Neuronal stem cell (in vitro differentiated cells): ENCODE data around the gene IGFBP2.

Experiments
- DNase-seq: peaks from one replicate; pipeline ENCODE4 v3.0.0-alpha.2; 2013; ENCODE audit warnings: low spot score
- H2AFZ ChIP-seq: one replicate; pipeline ENCODE4 v1.6.1; 2013; ENCODE audit warnings: mild to moderate bottlenecking, low read length, inconsistent platforms
- H2AK5ac ChIP-seq: 2 replicates; pipeline ENCODE4 v1.6.1; 2013; ENCODE audit warnings: low read depth, mild to moderate bottlenecking, inconsistent platforms, low read length, moderate library complexity, mixed read lengths
- H2BK120ac ChIP-seq: 2 replicates; pipeline ENCODE4 v1.6.1; 2013; ENCODE audit warnings: low read depth, mild to moderate bottlenecking, inconsistent platforms, low read length, moderate library complexity, mixed read lengths
- H2BK12ac ChIP-seq: one replicate; pipeline ENCODE4 v1.6.1; 2013; ENCODE audit warnings: low read length, inconsistent platforms
- H2BK15ac ChIP-seq: 2 replicates; pipeline ENCODE4 v1.6.1; 2013; ENCODE audit warnings: mild to moderate bottlenecking, low read length, inconsistent platforms, mixed read lengths
- H2BK5ac ChIP-seq: one replicate; pipeline ENCODE4 v1.6.1; 2013; ENCODE audit warnings: inconsistent platforms, mild to moderate bottlenecking, low read length, moderate library complexity
- H3K14ac ChIP-seq: one replicate; pipeline ENCODE4 v1.6.1; 2013; ENCODE audit warnings: low read length, inconsistent platforms
- H3K18ac ChIP-seq: 2 replicates; pipeline ENCODE4 v1.6.1; 2013; ENCODE audit warnings: low read length, inconsistent platforms
- H3K23ac ChIP-seq: 2 replicates; pipeline ENCODE4 v1.6.1; 2013; ENCODE audit warnings: low read depth, mild to moderate bottlenecking, mixed read lengths, low read length, inconsistent platforms; ENCODE audit not compliant: poor library complexity
- H3K27ac ChIP-seq: replicated peaks from 3 replicates; pipeline ENCODE4 v1.5.1; 2013; ENCODE audit warnings: low read length, inconsistent platforms
- H3K27me3 ChIP-seq, 3 experiments: 2 replicates each; pipeline ENCODE4 v1.6.1; 2013; ENCODE audit warnings: low read length in 3 of 3, mild to moderate bottlenecking in 2 of 3, inconsistent platforms in 1 of 3, low read depth in 1 of 3, mixed read lengths in 1 of 3, moderate library complexity in 1 of 3; ENCODE audit not compliant: control insufficient read depth in 3 of 3, insufficient read depth in 3 of 3
- H3K36me3 ChIP-seq, 2 donors: replicated peaks in 1 of 2; 2 replicates each; pipeline ENCODE4 v1.6.1; 2013; ENCODE audit warnings: low read length in 2 of 2; ENCODE audit not compliant: control insufficient read depth in 2 of 2, insufficient read depth in 2 of 2
- H3K4ac ChIP-seq: 2 replicates; pipeline ENCODE4 v1.6.1; 2013; ENCODE audit warnings: inconsistent platforms, mild to moderate bottlenecking, low read length, moderate library complexity
- H3K4me1 ChIP-seq, 2 donors: 1 replicate in 1 of 2; 2 replicates in 1 of 2; pipeline ENCODE4 v1.6.1; 2013; ENCODE audit warnings: low read length in 2 of 2, low read depth in 1 of 2; ENCODE audit not compliant: control insufficient read depth in 2 of 2, insufficient read depth in 1 of 2
- H3K4me2 ChIP-seq: one replicate; pipeline ENCODE4 v1.6.1; 2013; ENCODE audit warnings: mild to moderate bottlenecking, low read length, inconsistent platforms; ENCODE audit not compliant: insufficient read depth, poor library complexity, severe bottlenecking
- H3K4me3 ChIP-seq, 2 donors: 2 replicates each; pipeline ENCODE4 v1.5.1; 2013; ENCODE audit warnings: low read length in 2 of 2, mild to moderate bottlenecking in 2 of 2, inconsistent platforms in 1 of 2, moderate library complexity in 1 of 2
- H3K79me1 ChIP-seq: one replicate; pipeline ENCODE4 v1.6.1; 2013; ENCODE audit warnings: low read depth, mild to moderate bottlenecking, inconsistent platforms, low read length, moderate library complexity
- H3K9ac ChIP-seq: one replicate; pipeline ENCODE4 v1.6.1; 2013; ENCODE audit warnings: mild to moderate bottlenecking, low read depth, low read length, inconsistent platforms; ENCODE audit not compliant: poor library complexity
- H3K9me3 ChIP-seq, 2 donors: replicated peaks in 1 of 2; 2 replicates each; pipeline versions ENCODE3 to v1.6.1; 2013; ENCODE audit warnings: low read length in 2 of 2, mild to moderate bottlenecking in 2 of 2, inconsistent platforms in 1 of 2, low read depth in 1 of 2, mixed read lengths in 1 of 2, moderate library complexity in 1 of 2; ENCODE audit not compliant: control insufficient read depth in 2 of 2, insufficient read depth in 1 of 2
- H4K8ac ChIP-seq: one replicate; pipeline ENCODE4 v1.6.1; 2013; ENCODE audit warnings: low read depth, mild to moderate bottlenecking, inconsistent platforms, low read length, moderate library complexity
- H4K91ac ChIP-seq: one replicate; pipeline ENCODE4 v1.6.1; 2013; ENCODE audit warnings: low read length, low read depth, mild to moderate bottlenecking, inconsistent platforms; ENCODE audit not compliant: poor library complexity
- WGBS, 2 donors: extraction: QIAGEN DNeasy Blood & Tissue Kit; methylation state at CpG; one replicate each; pipeline ENCODE4 v1.1.7; 2013; ENCODE audit warnings: missing lambda C conversion rate in 2 of 2, mixed read lengths in 1 of 2; ENCODE audit not compliant: insufficient read length in 2 of 2, insufficient replicate concordance in 1 of 2; ENCODE audit errors: extremely low coverage in 2 of 2; 5-methylcytosine and 5-hydroxymethylcytosine counted together

Gene IGFBP2

GRCh38 chr2:216652566-216652965, 19.3 kb downstream of the IGFBP2 start:
- no peak overlapping the region for H2BK120ac ChIP-seq
- no peaks in the 10 kb centered on the region for H3K27me3 ChIP-seq
- no peak overlapping the region for H3K23ac ChIP-seq
- peaks cover 9 to 90% of the 10 kb centered on the region in 2 donors for H3K36me3 ChIP-seq
- H3K27ac ChIP-seq: no peak overlapping the region
- no peak overlapping the region for H3K4ac ChIP-seq
- no peak overlapping the region for H2BK12ac ChIP-seq
- DNase-seq: no peak
- H2AFZ ChIP-seq: no peak overlapping the region
- H3K9me3 ChIP-seq: peaks cover 0 to 5% of the 10 kb centered on the region in 2 donors
- no peak overlapping the region for H3K14ac ChIP-seq
- no peak overlapping the region for H2AK5ac ChIP-seq
- no peak overlapping the region for H4K91ac ChIP-seq
- H3K9ac ChIP-seq: no peak overlapping the region
- no CpG with 5 or more reads among the region's 4 CpGs for whole genome bisulfite sequencing, 2 donors
- no peak overlapping the region for H3K18ac ChIP-seq
- peaks cover 12% of the 10 kb centered on the region for H3K79me1 ChIP-seq
- no peak overlapping the region for H2BK15ac ChIP-seq
- H3K4me1 ChIP-seq: peaks cover 25 to 28% of the 10 kb centered on the region in 2 donors
- no peak overlapping the region for H3K4me2 ChIP-seq
- no peak overlapping the region for H3K4me3 ChIP-seq
- H4K8ac ChIP-seq: no peak overlapping the region
- H2BK5ac ChIP-seq: no peak overlapping the region

- Histone ChIP-seq H2BK12ac (no peak overlapping the region), H3K23ac (no peak overlapping the region)
- no peak for DNase-seq
Observed at GRCh38 chr2:216653093-216653799, 20.0 kb downstream of the IGFBP2 start.

GRCh38 chr2:216653931-216654365, 20.7 kb downstream of the IGFBP2 start:
- H3K23ac ChIP-seq: no peak overlapping the region
- no peak overlapping the region for H4K8ac ChIP-seq
- no peak overlapping the region for H2BK15ac ChIP-seq
- no peak for DNase-seq
- no peak overlapping the region for H3K18ac ChIP-seq
- H2BK5ac ChIP-seq: no peak overlapping the region
- H2BK12ac ChIP-seq: no peak overlapping the region
- no peaks in the 10 kb centered on the region for H3K9me3 ChIP-seq
- peaks cover 15% of the 10 kb centered on the region for H3K79me1 ChIP-seq
- no peak overlapping the region for H3K14ac ChIP-seq
- H2AFZ ChIP-seq: no peak overlapping the region
- no peak overlapping the region for H2AK5ac ChIP-seq
- H3K27me3 ChIP-seq: no peaks in the 10 kb centered on the region
- peaks cover 25 to 30% of the 10 kb centered on the region in 2 donors for H3K4me1 ChIP-seq
- H3K27ac ChIP-seq: no peak overlapping the region
- H3K4ac ChIP-seq: no peak overlapping the region
- no peak overlapping the region for H2BK120ac ChIP-seq
- H4K91ac ChIP-seq: no peak overlapping the region
- no CpG with 5 or more reads among the region's 2 CpGs for WGBS, 2 donors
- H3K4me3 ChIP-seq: no peak overlapping the region
- no peak overlapping the region for H3K9ac ChIP-seq
- peaks cover 8 to 90% of the 10 kb centered on the region in 2 donors for H3K36me3 ChIP-seq
- H3K4me2 ChIP-seq: no peak overlapping the region

More at GRCh38 chr2:216653093-216653799, 20.0 kb downstream of the IGFBP2 start:
- H3K18ac ChIP-seq: no peak overlapping the region
- no peaks in the 10 kb centered on the region for H3K27me3 ChIP-seq
- H3K9me3 ChIP-seq: peaks cover 0 to 1% of the 10 kb centered on the region in 2 donors
- H3K4me1 ChIP-seq: peaks cover 25 to 29% of the 10 kb centered on the region in 2 donors
- H3K4me2 ChIP-seq: no peak overlapping the region
- H2AK5ac ChIP-seq: no peak overlapping the region
- H4K8ac ChIP-seq: no peak overlapping the region
- WGBS, 2 donors: no CpG with 5 or more reads among the region's 4 CpGs
- H3K9ac ChIP-seq: no peak overlapping the region
- H3K14ac ChIP-seq: no peak overlapping the region
- no peak overlapping the region for H2BK5ac ChIP-seq
- no peak overlapping the region for H2BK15ac ChIP-seq
- H3K36me3 ChIP-seq: peaks cover 8 to 90% of the 10 kb centered on the region in 2 donors
- H3K4me3 ChIP-seq: no peak overlapping the region
- no peak overlapping the region for H4K91ac ChIP-seq
- no peak overlapping the region for H3K27ac ChIP-seq
- H3K4ac ChIP-seq: no peak overlapping the region
- H2AFZ ChIP-seq: no peak overlapping the region
- H3K79me1 ChIP-seq: peaks cover 12% of the 10 kb centered on the region
- no peak overlapping the region for H2BK120ac ChIP-seq

- H3K36me3 ChIP-seq: peaks cover 10 to 90% of the 10 kb centered on the region in 2 donors
- no peak overlapping the region for H2AFZ ChIP-seq
- H4K91ac ChIP-seq: no peak overlapping the region
- H4K8ac ChIP-seq: no peak overlapping the region
- no peak overlapping the region for H3K18ac ChIP-seq
- no peak overlapping the region for H2BK12ac ChIP-seq
- H3K4ac ChIP-seq: no peak overlapping the region
- no peak overlapping the region for H3K9ac ChIP-seq
- no peak overlapping the region for H2BK5ac ChIP-seq
- no peak for DNase-seq
- no CpG with 5 or more reads among the region's 2 CpGs for WGBS, 2 donors
- H2AK5ac ChIP-seq: no peak overlapping the region
- H3K14ac ChIP-seq: no peak overlapping the region
- H2BK15ac ChIP-seq: no peak overlapping the region
- H2BK120ac ChIP-seq: no peak overlapping the region
- peaks cover 20 to 29% of the 10 kb centered on the region in 2 donors for H3K4me1 ChIP-seq
- no peaks in the 10 kb centered on the region for H3K27me3 ChIP-seq
- H3K23ac ChIP-seq: no peak overlapping the region
- H3K27ac ChIP-seq: no peak overlapping the region
- peaks cover 19% of the 10 kb centered on the region for H3K79me1 ChIP-seq
- no peak overlapping the region for H3K4me2 ChIP-seq
- H3K4me3 ChIP-seq: no peak overlapping the region
- H3K9me3 ChIP-seq: no peaks in the 10 kb centered on the region
Observed at GRCh38 chr2:216654528-216655052, 21.4 kb downstream of the IGFBP2 start.
